GM10847 (cell line): Measurements from ENCODE around the gene GALNT10.

Experiments
- POLR2A ChIP-seq: IDR thresholded peaks from 2 replicates; pipeline ENCODE4 v1.6.1; 2011; ENCODE audit not compliant: insufficient read length; ENCODE audit errors: extremely low read depth

Gene GALNT10

DNA sequence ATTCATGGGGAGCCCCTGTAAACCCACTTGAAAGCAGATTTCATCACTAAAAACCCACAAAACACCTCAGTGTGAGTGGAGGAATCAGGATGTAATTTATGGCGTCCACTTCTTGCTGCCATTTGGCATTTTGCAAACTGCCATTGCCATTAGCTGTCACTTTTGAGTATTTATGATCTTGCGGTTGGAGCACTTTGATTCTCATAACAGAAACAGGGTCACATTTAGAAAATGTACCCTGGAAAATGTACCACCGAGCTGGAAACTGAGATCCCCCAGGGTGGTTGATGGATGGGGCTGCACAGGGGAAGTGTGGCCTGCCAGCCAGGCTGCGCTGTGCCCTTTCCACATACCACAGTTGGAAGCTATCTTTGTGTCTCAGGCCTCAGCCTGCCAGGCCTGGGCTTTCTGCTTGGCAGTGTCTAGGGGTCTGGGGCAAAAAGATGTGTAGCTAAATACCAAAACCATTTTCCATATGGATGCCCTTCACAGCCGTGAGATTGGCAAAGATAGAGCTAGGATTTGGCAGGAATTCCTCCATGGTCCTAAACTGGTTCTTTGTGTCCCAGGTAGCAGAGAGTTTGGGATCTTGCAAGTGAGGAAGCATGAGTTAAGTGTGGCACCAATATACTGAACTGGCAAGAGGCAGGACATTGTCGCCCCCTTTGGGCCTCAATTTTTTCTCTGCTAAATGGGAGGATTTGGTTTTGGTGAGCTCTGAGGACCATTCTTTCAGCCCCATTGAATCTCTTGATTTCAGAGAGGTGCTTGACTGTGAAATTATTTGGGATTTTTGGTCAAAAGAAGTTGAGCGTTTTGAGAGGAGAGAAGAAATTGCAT, 46.2 kb downstream of the GALNT10 start:
- TF ChIP-seq POLR2A = no peak

DNA sequence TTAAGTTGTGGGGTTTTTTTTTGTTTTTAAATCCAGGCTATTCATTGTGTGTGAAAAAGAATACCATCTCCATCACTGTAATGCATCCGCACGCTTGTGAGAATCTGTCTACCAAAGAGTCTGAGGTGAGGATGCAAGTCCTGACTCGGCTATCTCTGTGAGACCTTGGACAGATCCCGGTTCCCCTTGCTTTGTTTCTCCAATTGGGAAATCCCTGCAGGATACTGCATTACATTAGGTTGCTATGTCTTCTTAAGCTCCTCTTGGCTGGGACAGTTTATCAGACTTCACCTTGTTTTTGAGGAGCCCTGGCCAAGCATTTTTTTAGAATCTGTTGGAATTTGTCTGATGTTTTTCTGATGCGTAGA, 46.8 kb downstream of the GALNT10 start:
- TF ChIP-seq POLR2A = no peak

- TF ChIP-seq POLR2A = no peak
Observed at GRCh38 chr5:154237946-154238345, 47.4 kb downstream of the GALNT10 start.

GRCh38 chr5:154238776-154239481, 48.4 kb downstream of the GALNT10 start:
- no peak for TF ChIP-seq POLR2A

DNA sequence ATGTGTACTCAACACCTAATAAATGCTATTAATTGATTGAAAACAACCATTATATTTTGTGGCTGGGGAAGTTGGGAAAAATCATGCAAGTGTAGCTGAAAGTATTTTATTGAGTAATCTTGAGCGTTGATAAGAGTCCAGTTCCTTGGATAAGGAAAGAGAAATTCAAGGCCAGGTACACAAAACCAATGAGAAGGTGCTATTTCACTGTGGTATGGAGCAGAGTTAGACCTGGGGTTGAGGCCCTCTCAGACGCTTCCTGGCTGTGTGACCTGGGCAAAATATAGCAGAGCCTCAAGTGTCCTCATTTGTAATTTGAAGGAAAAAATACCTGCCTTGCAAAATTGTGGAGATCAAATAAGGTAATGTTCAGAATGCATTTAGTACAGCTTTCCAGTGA, 50.1 kb downstream of the GALNT10 start:
- TF ChIP-seq POLR2A = no peak

DNA sequence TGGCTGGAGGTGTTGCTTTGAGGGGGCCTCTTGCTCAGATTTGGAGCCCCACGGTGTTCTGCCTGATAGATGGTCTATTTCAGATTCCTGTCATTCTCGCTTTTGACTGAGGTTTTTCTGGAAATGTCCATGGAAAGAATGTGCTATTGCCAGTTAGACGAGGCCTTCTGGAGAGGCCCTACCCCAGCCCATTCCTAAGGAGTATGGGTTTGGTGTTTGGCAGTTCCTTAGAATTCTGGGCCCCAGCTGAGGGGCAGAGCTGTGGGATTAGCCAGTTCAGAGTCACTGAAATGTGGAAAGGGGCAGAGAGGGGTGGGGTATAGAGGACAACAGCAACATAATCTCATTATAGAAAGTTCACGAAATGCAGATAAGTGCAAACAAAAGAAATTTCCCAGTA, 50.5 kb downstream of the GALNT10 start:
- no peak for TF ChIP-seq POLR2A

GRCh38 chr5:154242442-154242841, 51.9 kb downstream of the GALNT10 start:
- no peak for TF ChIP-seq POLR2A

DNA sequence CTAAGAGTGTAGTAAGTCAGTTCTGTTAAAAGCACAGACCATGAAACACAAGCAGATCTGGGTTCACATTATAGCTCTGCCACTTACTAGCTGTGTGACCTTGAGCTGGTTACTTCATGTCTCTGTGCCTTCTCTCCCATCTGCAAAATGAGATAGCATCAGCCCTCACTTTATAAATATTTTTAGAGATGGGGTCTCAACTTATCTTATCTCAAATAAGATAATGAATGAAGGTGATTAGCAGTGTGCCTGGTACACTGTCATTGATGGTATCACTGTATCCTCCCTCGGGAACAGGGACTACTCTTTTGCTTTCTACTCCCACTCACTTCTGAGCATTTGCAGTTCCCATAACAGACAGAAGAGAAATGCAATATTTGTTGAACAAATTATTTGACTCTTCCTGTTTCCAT, 52.4 kb downstream of the GALNT10 start:
- TF ChIP-seq POLR2A = no peak

DNA sequence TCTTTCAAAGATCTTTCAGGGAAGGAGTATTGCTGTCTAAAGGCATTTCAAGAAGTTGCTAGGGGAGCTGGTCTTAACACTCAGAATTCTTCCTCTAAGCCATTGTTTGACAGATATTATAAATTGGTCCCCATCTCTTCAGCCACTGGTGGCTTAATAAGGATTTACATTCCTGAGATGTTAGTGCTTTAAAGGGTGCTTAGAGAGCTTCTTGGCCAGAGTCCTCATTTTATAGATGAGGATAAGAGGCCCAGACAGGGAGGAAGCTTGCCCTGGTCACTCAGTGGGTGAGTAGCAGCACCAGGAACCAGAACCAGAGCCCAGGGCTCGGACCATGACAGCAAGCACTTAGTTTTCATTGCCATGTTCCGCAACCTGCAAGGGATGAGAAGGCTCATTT, 53.2 kb downstream of the GALNT10 start:
- TF ChIP-seq POLR2A = no peak

GRCh38 chr5:154244476-154244875, 53.9 kb downstream of the GALNT10 start:
- no peak for TF ChIP-seq POLR2A

- no peak for TF ChIP-seq POLR2A
Observed at GRCh38 chr5:154248691-154249090, 58.2 kb downstream of the GALNT10 start.

DNA sequence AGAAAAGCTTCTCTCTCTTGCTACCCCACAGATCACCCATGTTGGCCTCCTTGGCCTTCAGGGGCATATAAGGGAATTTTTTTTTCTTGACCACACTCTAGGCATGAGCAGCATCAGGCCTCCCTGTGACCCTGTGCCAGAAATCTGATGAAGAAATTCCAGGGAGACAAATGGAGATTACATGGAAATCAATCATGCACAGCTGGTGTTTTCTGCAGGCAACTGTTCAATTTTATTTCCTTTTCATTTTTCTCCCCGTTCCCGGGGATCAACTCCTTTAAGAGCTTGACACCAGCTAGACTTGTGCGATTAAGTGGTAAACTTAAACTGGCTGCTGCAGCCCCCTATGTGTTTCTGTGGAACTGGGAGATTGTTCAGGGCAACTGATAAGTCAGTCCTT, 59.3 kb downstream of the GALNT10 start:
- no peak for TF ChIP-seq POLR2A

GRCh38 chr5:154251529-154251928, 61.0 kb downstream of the GALNT10 start:
- TF ChIP-seq POLR2A = no peak

GRCh38 chr5:154253807-154254206, 63.3 kb downstream of the GALNT10 start:
- TF ChIP-seq POLR2A = no peak

- no peak for TF ChIP-seq POLR2A
Observed at GRCh38 chr5:154254896-154255295, 64.4 kb downstream of the GALNT10 start.

DNA sequence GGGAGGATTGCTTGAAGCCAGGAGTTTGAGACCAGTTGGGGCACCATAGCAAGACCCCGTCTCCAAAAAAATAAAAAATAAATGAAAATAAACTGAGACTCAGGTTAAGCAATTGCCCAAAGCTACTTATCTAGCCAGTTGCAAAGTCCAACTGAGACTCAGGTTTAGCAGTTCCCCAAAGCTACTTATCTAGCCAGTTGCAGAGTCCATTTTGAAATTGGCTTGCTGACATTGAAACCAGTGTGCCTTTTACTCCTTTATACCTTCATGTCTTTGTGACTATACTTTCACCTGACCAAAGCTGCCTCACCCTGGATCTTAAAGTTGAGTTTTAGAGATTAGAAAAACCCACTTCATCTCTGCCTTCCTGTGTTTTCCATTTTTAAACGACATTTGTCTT, 66.5 kb downstream of the GALNT10 start:
- no peak for TF ChIP-seq POLR2A
